A673 (cell line): Measurements from ENCODE around the gene BCL3.

ENCODE experiments used
- CTCF ChIP-seq: fragments of 300-800, 200-600 bp; sonication (generic); conservative IDR thresholded peaks from 2 replicates; pipeline ENCODE4 v1.5.1; 2017; ENCODE audit warnings: low read depth, mild to moderate bottlenecking, antibody characterized with exemption, low read length, moderate library complexity, mixed read lengths
- EZH2 ChIP-seq: fragments of 200-600 bp; sonication (generic); IDR thresholded peaks from 2 replicates; pipeline ENCODE4 v1.6.1; 2017; ENCODE audit warnings: borderline replicate concordance, low read depth, mild to moderate bottlenecking, mixed read lengths, antibody characterized with exemption, low read length; ENCODE audit not compliant: poor library complexity, severe bottlenecking

- no peak for TF ChIP-seq CTCF
- no peak for TF ChIP-seq EZH2
Observed at GRCh38 chr19:44731081-44731480, 17.4 kb upstream of the BCL3 start.
